ENCODE data around the gene ASCC1.

DNA sequence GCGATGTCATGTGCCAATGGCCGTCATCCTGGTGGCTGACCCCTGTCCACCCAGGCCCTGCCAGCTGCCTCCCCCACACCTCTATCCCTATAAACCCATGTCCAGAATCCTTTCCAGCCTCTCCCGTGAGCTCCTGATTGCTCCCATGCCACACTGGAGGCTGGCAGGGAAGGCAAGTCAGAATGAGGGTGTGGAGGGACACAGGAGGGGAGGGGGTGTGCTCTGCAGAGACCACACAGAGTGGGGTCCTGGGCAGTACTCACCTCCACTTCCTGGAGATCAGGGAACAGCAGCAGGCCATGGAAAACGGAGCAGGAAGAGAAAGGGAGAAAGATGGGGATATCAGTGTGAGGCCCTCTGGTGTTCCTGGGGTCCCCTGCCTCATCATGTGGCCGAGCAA lies 143.4 kb downstream of the ASCC1 start:
- TF ChIP-seq, protein P1, sequence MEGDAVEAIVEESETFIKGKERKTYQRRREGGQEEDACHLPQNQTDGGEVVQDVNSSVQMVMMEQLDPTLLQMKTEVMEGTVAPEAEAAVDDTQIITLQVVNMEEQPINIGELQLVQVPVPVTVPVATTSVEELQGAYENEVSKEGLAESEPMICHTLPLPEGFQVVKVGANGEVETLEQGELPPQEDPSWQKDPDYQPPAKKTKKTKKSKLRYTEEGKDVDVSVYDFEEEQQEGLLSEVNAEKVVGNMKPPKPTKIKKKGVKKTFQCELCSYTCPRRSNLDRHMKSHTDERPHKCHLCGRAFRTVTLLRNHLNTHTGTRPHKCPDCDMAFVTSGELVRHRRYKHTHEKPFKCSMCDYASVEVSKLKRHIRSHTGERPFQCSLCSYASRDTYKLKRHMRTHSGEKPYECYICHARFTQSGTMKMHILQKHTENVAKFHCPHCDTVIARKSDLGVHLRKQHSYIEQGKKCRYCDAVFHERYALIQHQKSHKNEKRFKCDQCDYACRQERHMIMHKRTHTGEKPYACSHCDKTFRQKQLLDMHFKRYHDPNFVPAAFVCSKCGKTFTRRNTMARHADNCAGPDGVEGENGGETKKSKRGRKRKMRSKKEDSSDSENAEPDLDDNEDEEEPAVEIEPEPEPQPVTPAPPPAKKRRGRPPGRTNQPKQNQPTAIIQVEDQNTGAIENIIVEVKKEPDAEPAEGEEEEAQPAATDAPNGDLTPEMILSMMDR (IDR thresholded peaks at IDR 0.05), result no peak
- TF ChIP-seq POLR2AphosphoS5 (IDR thresholded peaks at IDR 0.05), result no peak
